A549 (cell line): ENCODE data around the gene ANHX. TPM values are rescaled to one million over a fixed set of nuclear protein-coding genes. Genes with fewer than 3 reads are reported as not detected.

ENCODE experiments used
- ATAC-seq, 2 experiments: fragments of 200-7000 bp in 1 of 2; fragments of >200 bp in 1 of 2; cut with Nextera tagmentation in 1 of 2; cut with Tn5 transposase in 1 of 2; 3 replicates each; pipeline versions ENCODE4 v1.8.0 to v1.9.1; 2018 to 2020; ENCODE audit warnings: mild to moderate bottlenecking in 1 of 2, moderate library complexity in 1 of 2
- CTCF ChIA-PET: fragments of 300-600 bp; sonication (Branson Sonifier 250); formaldehyde crosslinking; extraction: SDS; loops from one replicate; lab custom pipeline; 2021; ENCODE audit warnings: antibody characterized with exemption, inconsistent platforms; lab: Yijun Ruan, JAX
- POLR2A ChIA-PET: fragments of 350-600 bp; formaldehyde crosslinking; extraction: SDS; loops from one replicate; lab custom pipeline; 2021; ENCODE audit warnings: antibody characterized with exemption, inconsistent platforms; lab: Yijun Ruan, JAX
- DNase-seq, 2 experiments: peaks; one replicate each; pipeline versions ENCODE4 v3.0.0 to v3.0.0-alpha.2; 2011 to 2016; ENCODE audit warnings: low read depth in 1 of 2, low spot score in 1 of 2
- FAIRE-seq: peaks from 2 replicates; lab custom pipeline; 2011; peaks lifted over from hg19 to GRCh38; lab: Jason Lieb, UNC
- H3K27ac ChIP-seq, 2 experiments: fragments of >200 bp; sonication (Bioruptor Twin); formaldehyde crosslinking; 3 replicates each; pipeline ENCODE4 v1.5.1; 2016 to 2017
- H3K4me1 ChIP-seq: fragments of >200 bp; sonication (Bioruptor Twin); formaldehyde crosslinking; 3 replicates; pipeline ENCODE4 v1.6.1; 2016
- H3K4me2 ChIP-seq: fragments of >200 bp; sonication (Bioruptor Twin); formaldehyde crosslinking; 3 replicates; pipeline ENCODE4 v1.6.1; 2016
- H3K4me3 ChIP-seq: fragments of >200 bp; sonication (Bioruptor Twin); formaldehyde crosslinking; 3 replicates; pipeline ENCODE4 v1.5.1; 2016
- H3K9me3 ChIP-seq: fragments of >200 bp; sonication (Bioruptor Twin); formaldehyde crosslinking; 3 replicates; pipeline ENCODE4 v1.6.1; 2016
- BHLHE40 ChIP-seq: IDR thresholded peaks from 2 replicates; pipeline ENCODE4 v1.6.1; 2012; ENCODE audit warnings: low read depth, low read length, inconsistent platforms
- CHD4 ChIP-seq: fragments of 200-600 bp; sonication (generic); IDR thresholded peaks from 2 replicates; pipeline ENCODE4 v1.6.1; 2016; ENCODE audit warnings: antibody characterized with exemption, mild to moderate bottlenecking, borderline replicate concordance
- FOSB ChIP-seq: fragments of 250-450 bp; sonication (Bioruptor Pico); IDR thresholded peaks from 2 replicates; pipeline ENCODE4 v1.5.0; 2020; ENCODE audit warnings: mild to moderate bottlenecking, moderate library complexity
- FOSL2 ChIP-seq, 2 experiments: fragments of 450-650 bp in 1 of 2; fragments of >200 bp in 1 of 2; sonication (Bioruptor Twin) in 1 of 2; formaldehyde crosslinking; IDR thresholded peaks; 2 replicates each; pipeline versions ENCODE4 v1.5.0 to v1.6.1; 2016 to 2020; ENCODE audit warnings: mild to moderate bottlenecking in 1 of 2, moderate library complexity in 1 of 2
- FOXS1 ChIP-seq: fragments of 250-450 bp; sonication (Bioruptor Pico); IDR thresholded peaks from 2 replicates; pipeline ENCODE4 v1.5.0; 2020; ENCODE audit warnings: mild to moderate bottlenecking, moderate library complexity
- HDAC2 ChIP-seq: fragments of 200-600 bp; sonication (generic); IDR thresholded peaks from 2 replicates; pipeline ENCODE4 v1.6.1; 2016
- HOXA7 ChIP-seq: fragments of 250-450 bp; sonication (Bioruptor Pico); IDR thresholded peaks from 2 replicates; pipeline ENCODE4 v1.5.0; 2020; ENCODE audit warnings: mild to moderate bottlenecking, moderate library complexity
- HOXB13 ChIP-seq: fragments of 250-450 bp; sonication (Bioruptor Pico); IDR thresholded peaks from 2 replicates; pipeline ENCODE4 v1.5.0; 2020; ENCODE audit warnings: low read depth, mild to moderate bottlenecking, moderate library complexity
- HOXB5 ChIP-seq: fragments of 250-450 bp; sonication (Bioruptor Pico); IDR thresholded peaks from 2 replicates; pipeline ENCODE4 v1.5.0; 2020; ENCODE audit warnings: mild to moderate bottlenecking, moderate library complexity
- MAZ ChIP-seq: fragments of 150-350 bp; IDR thresholded peaks from 2 replicates; pipeline ENCODE4 v1.6.1; 2014; ENCODE audit warnings: antibody characterized with exemption, low read depth, low read length, borderline replicate concordance
- NPAS2 ChIP-seq: fragments of 250-450 bp; sonication (Bioruptor Pico); IDR thresholded peaks from 2 replicates; pipeline ENCODE4 v1.8.0; 2022; ENCODE audit warnings: mild to moderate bottlenecking, moderate library complexity, borderline replicate concordance
- NR3C1 ChIP-seq: fragments of >200 bp; sonication (Bioruptor Twin); formaldehyde crosslinking; IDR thresholded peaks from 3 replicates; pipeline ENCODE4 v1.6.1; 2017
- PHF8 ChIP-seq: fragments of 200-600 bp; sonication (generic); IDR thresholded peaks from 2 replicates; pipeline ENCODE4 v1.6.1; 2016; ENCODE audit warnings: low read depth, mild to moderate bottlenecking, antibody characterized with exemption, moderate library complexity, borderline replicate concordance
- POLR2A ChIP-seq: IDR thresholded peaks from 2 replicates; pipeline ENCODE4 v1.6.1; 2012; ENCODE audit warnings: mild to moderate bottlenecking, low read length
- POLR2AphosphoS2 ChIP-seq: conservative IDR thresholded peaks from 2 replicates; pipeline ENCODE4 v1.6.1; 2012; ENCODE audit warnings: low read length, improper control_type of control experiment, inconsistent platforms
- RAD21 ChIP-seq, 2 experiments: fragments of >200 bp in 1 of 2; sonication (Bioruptor Twin) in 1 of 2; formaldehyde crosslinking in 1 of 2; IDR thresholded peaks in 1 of 2; conservative IDR thresholded peaks in 1 of 2; 2 replicates in 1 of 2; 3 replicates in 1 of 2; pipeline ENCODE4 v1.6.1; 2012 to 2018; ENCODE audit warnings: inconsistent platforms in 1 of 2
- RARB ChIP-seq: fragments of 250-450 bp; sonication (Bioruptor Pico); IDR thresholded peaks from 2 replicates; pipeline ENCODE4 v1.8.0; 2021; ENCODE audit warnings: mild to moderate bottlenecking, moderate library complexity
- RFX5 ChIP-seq: fragments of 450-650 bp; IDR thresholded peaks from 2 replicates; pipeline ENCODE4 v1.7.1; 2014; ENCODE audit warnings: antibody characterized with exemption, mild to moderate bottlenecking, moderate library complexity
- RNF2 ChIP-seq: fragments of 200-600 bp; sonication (generic); IDR thresholded peaks from 2 replicates; pipeline ENCODE4 v1.6.1; 2016; ENCODE audit warnings: low read depth, mild to moderate bottlenecking, antibody characterized with exemption, moderate library complexity, borderline replicate concordance
- SREBF2 ChIP-seq: fragments of 450-650 bp; IDR thresholded peaks from 2 replicates; pipeline ENCODE4 v1.6.1; 2014; ENCODE audit warnings: mild to moderate bottlenecking, moderate library complexity
- ZC3H11A ChIP-seq: fragments of 450-650 bp; IDR thresholded peaks from 2 replicates; pipeline ENCODE4 v1.6.1; 2014; ENCODE audit warnings: antibody characterized with exemption, mild to moderate bottlenecking
- ZFP36 ChIP-seq: fragments of 450-650 bp; IDR thresholded peaks from 2 replicates; pipeline ENCODE4 v1.6.1; 2014; ENCODE audit warnings: borderline replicate concordance; ENCODE audit not compliant: partially characterized antibody
- WGBS: methylation state at CpG from one replicate; pipeline ENCODE4 v1.1.6; 2017; ENCODE audit errors: missing lambda C conversion rate; 5-methylcytosine and 5-hydroxymethylcytosine counted together
- polyA plus RNA-seq, 4 experiments: library from polyadenylated mRNA; depleted of rRNA in 3 of 4; stranded (reverse); fragments of >200 nt; fragmentation: RNase III in 1 of 4; extraction: RNeasy Plus Mini Kit Qiagen cat#74134 plus additional on column Dnase treatment in 1 of 4; gene quantifications; 2 replicates in 3 of 4; 3 replicates in 1 of 4; pipeline ENCODE4 v1.2.3, GENCODE V29; 2011 to 2017
- TF ChIP-seq, protein P1 (sequence below): fragments of >200 bp; sonication (Bioruptor Twin); formaldehyde crosslinking; IDR thresholded peaks from 2 replicates; pipeline ENCODE4 v1.6.1; 2016
- TF ChIP-seq, protein P2 (sequence below): IDR thresholded peaks from 2 replicates; pipeline ENCODE4 v1.6.1; 2012; ENCODE audit warnings: low read depth, borderline replicate concordance
- TF ChIP-seq, protein P3 (sequence below): fragments of 200-600 bp; sonication (generic); IDR thresholded peaks from 2 replicates; pipeline ENCODE4 v1.6.1; 2016; ENCODE audit warnings: antibody characterized with exemption, mild to moderate bottlenecking, moderate library complexity

The ANHX gene
- polyA plus RNA-seq, 2 of the 4 experiments (the other 2 are of a cell fraction): not detected

DNA sequence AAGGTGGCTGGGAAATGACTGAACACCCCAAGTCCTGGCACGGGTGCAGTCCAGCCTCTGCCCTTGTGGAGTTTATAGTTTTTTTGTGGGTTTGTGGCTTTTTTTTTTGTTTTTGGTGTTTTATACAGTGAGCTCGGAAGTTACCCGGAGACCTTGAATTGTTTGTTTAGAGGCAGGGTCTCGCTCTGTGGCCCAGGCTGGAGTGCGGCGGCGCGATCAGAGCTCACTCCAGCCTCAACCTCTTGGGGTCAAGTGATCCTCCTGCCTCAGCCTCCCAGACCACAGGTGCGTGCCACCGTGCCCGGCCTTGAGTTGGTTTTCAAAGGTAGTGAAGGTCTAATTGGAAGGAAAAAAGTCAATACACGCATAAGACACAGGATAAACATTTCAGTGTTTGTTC lies 879 bp upstream of the ANHX start (continued):
- TF ChIP-seq POLR2AphosphoS2 (no peak), NR3C1 (no peak), RARB (CRISPR knock-in tag) (no peak)
- TF ChIP-seq, protein P1, sequence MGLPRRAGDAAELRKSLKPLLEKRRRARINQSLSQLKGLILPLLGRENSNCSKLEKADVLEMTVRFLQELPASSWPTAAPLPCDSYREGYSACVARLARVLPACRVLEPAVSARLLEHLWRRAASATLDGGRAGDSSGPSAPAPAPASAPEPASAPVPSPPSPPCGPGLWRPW: no peak

DNA sequence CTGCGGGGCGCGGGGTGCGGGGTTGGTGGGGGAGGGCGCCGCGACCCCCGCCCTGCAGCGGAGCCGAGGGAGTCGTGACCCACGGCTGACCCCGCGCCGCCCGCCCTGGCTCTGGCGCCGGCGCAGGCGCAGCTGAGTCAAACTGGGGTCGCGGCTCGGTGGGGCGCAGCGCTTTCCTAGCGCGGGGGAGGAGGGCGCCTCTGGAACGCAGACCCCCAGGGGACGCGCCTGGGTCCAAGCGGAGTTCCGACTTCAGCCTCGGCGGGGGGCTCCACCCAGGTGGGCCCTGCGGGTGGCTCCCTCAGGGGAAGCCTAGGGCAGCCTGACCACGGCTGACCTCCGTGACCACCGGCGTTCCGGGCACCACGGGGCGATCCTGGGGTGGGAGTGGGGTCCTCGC lies 467 bp upstream of the ANHX start:
- no peak for DNase-seq
- ChIA-PET POLR2A (no interaction called here), CTCF (no interaction called here)
- ATAC-seq: no peak
- no peak for FAIRE-seq
- H3K4me2 ChIP-seq: no peak overlapping the region
- H3K9me3 ChIP-seq: peaks cover 69% of the 10 kb centered on the region
- no peak overlapping the region for H3K4me3 ChIP-seq
- no peak overlapping the region for H3K27ac ChIP-seq
- no peaks in the 10 kb centered on the region for H3K4me1 ChIP-seq
- 78% methylated on average over 9 of the region's 44 CpGs for WGBS
- TF ChIP-seq NPAS2 (CRISPR knock-in tag) (no peak), RFX5 (no peak), SREBF2 (no peak), ZFP36 (no peak), HOXA7 (CRISPR knock-in tag) (no peak), POLR2A (no peak), RNF2 (no peak), CHD4 (no peak), PHF8 (no peak), ZC3H11A (no peak), RAD21 (conservative IDR thresholded peaks at IDR 0.05 in 1 of 2, IDR thresholded peaks at IDR 0.05 in 1 of 2) (no peak), RARB (CRISPR knock-in tag) (no peak), BHLHE40 (no peak), FOSL2 (IDR thresholded peaks at IDR 0.05) (no peak), FOSL2 (CRISPR knock-in tag; IDR thresholded peaks at IDR 0.05) (no peak), HOXB13 (CRISPR knock-in tag) (no peak), HOXB5 (CRISPR knock-in tag) (no peak), MAZ (no peak), HDAC2 (no peak)
- TF ChIP-seq, protein P2, sequence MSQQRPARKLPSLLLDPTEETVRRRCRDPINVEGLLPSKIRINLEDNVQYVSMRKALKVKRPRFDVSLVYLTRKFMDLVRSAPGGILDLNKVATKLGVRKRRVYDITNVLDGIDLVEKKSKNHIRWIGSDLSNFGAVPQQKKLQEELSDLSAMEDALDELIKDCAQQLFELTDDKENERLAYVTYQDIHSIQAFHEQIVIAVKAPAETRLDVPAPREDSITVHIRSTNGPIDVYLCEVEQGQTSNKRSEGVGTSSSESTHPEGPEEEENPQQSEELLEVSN: no peak
- TF ChIP-seq, protein P3, sequence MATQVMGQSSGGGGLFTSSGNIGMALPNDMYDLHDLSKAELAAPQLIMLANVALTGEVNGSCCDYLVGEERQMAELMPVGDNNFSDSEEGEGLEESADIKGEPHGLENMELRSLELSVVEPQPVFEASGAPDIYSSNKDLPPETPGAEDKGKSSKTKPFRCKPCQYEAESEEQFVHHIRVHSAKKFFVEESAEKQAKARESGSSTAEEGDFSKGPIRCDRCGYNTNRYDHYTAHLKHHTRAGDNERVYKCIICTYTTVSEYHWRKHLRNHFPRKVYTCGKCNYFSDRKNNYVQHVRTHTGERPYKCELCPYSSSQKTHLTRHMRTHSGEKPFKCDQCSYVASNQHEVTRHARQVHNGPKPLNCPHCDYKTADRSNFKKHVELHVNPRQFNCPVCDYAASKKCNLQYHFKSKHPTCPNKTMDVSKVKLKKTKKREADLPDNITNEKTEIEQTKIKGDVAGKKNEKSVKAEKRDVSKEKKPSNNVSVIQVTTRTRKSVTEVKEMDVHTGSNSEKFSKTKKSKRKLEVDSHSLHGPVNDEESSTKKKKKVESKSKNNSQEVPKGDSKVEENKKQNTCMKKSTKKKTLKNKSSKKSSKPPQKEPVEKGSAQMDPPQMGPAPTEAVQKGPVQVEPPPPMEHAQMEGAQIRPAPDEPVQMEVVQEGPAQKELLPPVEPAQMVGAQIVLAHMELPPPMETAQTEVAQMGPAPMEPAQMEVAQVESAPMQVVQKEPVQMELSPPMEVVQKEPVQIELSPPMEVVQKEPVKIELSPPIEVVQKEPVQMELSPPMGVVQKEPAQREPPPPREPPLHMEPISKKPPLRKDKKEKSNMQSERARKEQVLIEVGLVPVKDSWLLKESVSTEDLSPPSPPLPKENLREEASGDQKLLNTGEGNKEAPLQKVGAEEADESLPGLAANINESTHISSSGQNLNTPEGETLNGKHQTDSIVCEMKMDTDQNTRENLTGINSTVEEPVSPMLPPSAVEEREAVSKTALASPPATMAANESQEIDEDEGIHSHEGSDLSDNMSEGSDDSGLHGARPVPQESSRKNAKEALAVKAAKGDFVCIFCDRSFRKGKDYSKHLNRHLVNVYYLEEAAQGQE: no peak

DNA sequence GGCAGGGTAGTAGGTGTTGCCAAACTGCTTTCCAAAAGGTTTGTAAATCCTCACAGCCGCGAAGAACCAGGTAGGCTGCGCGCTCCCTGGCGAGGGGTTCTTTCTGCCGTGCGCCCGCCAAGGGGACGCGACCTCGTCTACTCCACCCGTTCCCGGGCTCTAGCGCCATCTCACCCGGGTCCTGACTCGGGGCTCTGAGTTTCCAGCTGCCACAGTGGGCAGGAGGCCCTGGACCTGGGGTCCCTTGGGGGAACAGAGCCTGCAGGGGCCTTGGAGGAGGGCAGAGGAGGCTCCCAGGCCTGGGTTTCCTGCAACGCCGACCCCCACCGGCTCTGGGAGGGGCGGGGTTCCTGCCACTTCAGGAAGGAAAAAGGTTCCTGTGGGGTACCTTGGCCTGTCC lies 706 bp downstream of the ANHX start:
- no peak overlapping the region for H3K4me3 ChIP-seq
- FAIRE-seq (no peak), DNase-seq (no peak), ATAC-seq (no peak)
- POLR2A ChIA-PET: no interaction called here
- CTCF ChIA-PET: no interaction called here
- H3K9me3 ChIP-seq: peaks cover 65% of the 10 kb centered on the region
- WGBS: 90% methylated on average over 14 of the region's 20 CpGs
- no peaks in the 10 kb centered on the region for H3K4me1 ChIP-seq
- TF ChIP-seq FOSB (CRISPR knock-in tag) (no peak), HDAC2 (no peak), FOXS1 (CRISPR knock-in tag) (no peak)
- no peak overlapping the region for H3K27ac ChIP-seq
- H3K4me2 ChIP-seq: no peak overlapping the region
